SHP77 (cell line): ENCODE measurements around the gene SLC45A1.

Source experiments
- DNase-seq, 2 experiments: peaks; one replicate each; lab custom pipeline; 2025; lab: John Stamatoyannopoulos, UW

Gene SLC45A1

GRCh38 chr1:8311068-8311718 lies 6.7 kb upstream of the SLC45A1 start:
- no peak for DNase-seq

- no peak for DNase-seq
These were observed 5.4 kb upstream of the SLC45A1 start for GRCh38 chr1:8312235-8313218.

- no peak for DNase-seq
These were observed 4.7 kb upstream of the SLC45A1 start for GRCh38 chr1:8313231-8313630.

- DNase-seq, result peak; percentile 61 to 73
These were observed 3.3 kb upstream of the SLC45A1 start for GRCh38 chr1:8314346-8315280.

DNA sequence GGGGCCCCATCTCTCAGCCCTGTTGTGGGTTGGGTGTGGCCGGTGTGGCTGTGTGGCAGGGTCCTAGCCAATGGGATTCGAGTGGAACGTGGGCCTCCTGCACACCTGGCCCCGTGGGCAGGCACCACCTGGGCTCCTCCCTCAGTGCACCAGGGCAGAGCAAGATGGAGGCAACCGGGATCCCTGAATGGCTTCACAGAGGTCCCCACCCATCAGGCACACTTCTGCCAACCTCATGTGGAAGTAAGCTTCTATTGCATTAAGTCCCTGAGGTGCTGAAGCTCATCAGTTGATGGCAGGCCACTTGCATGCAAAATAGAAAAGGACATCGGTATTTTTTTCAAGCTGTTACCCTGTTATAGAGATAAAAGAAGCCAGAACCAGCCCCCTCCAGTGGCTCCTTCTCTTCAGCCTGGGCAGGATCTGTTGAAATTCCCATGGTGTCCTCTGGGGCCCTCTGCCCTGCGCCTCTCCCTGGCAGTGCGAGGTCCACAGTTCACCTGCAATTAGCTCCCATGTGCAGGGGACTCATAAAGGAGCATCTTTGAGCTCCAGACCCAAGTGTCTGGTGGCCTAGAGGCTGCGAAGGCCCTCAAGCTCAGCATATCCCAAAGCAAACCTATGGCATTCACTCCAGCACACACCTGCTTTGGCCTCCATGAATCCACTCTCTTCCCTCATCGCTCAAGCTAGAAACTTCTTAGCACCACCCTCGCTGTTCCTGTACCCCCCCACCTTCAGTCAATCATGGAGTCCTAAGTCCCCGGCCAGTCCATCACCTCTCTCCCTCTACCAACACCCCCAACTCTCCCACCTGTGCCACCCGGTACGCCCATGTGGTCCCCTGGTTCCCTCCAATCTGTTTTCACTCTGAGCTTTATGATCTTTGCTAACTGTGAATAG lies 2.1 kb upstream of the SLC45A1 start:
- no peak for DNase-seq

DNA sequence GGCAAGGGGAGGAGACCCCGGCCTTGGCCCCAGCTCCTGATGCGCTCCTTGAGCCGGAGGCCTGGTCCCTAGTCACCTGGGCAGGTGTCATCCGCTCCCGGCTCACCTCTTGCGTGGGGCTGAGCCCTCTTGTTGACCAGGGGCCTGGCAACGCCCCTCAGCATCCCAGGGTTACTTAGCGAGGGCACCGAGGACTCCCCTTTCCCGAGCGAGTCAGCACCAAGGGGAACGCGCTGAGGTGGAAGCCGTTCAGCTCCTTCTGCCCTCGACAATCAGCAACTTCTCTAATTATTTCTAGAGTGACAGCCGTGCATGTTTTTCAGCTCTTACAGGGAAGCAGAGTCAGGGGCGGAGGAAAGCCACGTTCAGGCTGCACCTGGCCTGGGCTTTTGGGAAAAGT lies 522 bp downstream of the SLC45A1 start:
- DNase-seq, result no peak

DNA sequence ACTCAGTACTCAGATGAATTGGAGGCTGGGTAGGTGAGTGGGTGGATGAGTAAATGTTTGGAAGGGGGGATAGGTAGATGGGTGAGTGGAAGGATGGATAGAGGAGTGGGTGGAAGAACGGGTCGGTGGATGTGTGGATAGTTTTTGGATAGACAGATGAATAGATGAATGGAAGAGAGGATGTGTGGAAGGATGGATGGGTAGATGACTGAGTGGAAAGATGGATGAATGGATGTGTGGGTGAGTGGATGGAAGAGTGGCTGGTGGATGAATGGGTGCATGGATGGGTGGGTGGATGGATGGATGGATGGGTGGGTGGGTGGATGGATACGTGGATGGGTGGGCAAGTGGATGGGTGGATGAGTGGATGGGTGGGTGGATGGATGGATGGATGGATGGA lies 3.7 kb downstream of the SLC45A1 start:
- DNase-seq, result no peak

- DNase-seq, result no peak
These were observed 5.8 kb downstream of the SLC45A1 start for GRCh38 chr1:8323706-8324105.

GRCh38 chr1:8324176-8324810 lies 6.4 kb downstream of the SLC45A1 start:
- DNase-seq, result no peak

- DNase-seq, result no peak
These were observed 7.9 kb downstream of the SLC45A1 start for GRCh38 chr1:8325771-8326170.

- no peak for DNase-seq
These were observed 8.4 kb downstream of the SLC45A1 start for GRCh38 chr1:8326265-8326664.

DNA sequence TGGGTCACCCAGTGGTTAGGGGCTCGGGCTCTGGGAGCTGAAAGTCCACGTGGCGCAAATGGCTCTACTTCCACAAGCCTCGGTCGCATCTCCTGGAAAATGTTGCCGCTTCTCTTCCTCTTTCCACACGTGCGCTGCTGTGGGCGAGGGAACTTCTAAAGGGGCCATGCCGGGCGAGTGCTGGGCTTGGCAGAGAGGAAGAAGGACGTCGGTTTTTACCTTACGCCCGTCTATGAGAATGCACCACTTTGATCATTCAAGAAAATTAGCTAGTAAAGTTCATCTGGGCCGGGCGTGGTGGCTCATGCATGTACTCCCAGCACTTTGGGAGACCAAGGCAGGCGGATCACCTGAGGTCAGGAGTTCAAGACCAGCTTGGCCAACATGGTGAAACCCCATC lies 10.4 kb downstream of the SLC45A1 start:
- DNase-seq, result no peak

GRCh38 chr1:8329439-8329838 lies 11.5 kb downstream of the SLC45A1 start:
- DNase-seq, result no peak

DNA sequence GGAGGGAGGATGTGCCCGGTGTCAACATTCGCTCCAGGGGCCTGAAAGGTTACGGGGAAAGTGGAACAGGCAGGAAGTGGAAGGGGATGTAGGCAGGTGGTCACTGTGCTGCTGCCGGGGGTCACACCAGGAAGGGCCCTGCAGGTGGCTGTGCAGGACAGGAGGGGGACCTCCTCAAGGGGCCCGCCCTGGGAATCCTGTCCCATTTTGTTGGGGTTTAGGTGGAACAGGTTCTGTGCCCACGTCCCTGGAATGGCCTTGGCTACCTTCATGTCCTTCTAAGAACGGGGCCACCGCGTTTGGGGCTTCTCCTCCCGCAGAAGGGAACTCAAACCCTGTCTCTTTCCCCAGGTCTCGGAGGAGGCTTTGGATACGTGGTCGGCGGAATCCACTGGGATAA lies 11.9 kb downstream of the SLC45A1 start:
- no peak for DNase-seq

DNA sequence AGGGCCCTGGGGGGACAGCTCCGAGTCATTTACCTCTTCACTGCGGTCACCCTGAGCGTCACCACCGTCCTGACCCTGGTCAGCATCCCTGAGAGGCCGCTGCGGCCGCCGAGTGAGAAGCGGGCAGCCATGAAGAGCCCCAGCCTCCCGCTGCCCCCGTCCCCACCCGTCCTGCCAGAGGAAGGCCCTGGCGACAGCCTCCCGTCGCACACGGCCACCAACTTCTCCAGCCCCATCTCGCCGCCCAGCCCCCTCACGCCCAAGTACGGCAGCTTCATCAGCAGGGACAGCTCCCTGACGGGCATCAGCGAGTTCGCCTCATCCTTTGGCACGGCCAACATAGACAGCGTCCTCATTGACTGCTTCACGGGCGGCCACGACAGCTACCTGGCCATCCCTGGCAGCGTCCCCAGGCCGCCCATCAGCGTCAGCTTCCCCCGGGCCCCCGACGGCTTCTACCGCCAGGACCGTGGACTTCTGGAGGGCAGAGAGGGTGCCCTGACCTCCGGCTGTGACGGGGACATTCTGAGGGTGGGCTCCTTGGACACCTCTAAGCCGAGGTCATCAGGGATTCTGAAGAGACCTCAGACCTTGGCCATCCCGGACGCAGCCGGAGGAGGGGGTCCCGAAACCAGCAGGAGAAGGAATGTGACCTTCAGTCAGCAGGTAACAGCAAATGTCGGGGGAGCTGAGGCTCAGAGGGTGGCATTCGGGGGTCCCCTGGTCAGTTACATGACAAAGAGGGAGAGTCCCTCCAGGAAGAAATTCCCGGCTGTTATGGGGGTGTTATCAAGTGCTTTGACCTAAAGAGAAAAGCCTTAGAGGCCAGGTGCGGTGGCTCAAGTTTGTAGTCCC lies 12.6 kb downstream of the SLC45A1 start:
- no peak for DNase-seq

GRCh38 chr1:8332806-8333205 lies 14.9 kb downstream of the SLC45A1 start:
- no peak for DNase-seq

GRCh38 chr1:8333246-8333987 lies 15.5 kb downstream of the SLC45A1 start:
- DNase-seq, result no peak

DNA sequence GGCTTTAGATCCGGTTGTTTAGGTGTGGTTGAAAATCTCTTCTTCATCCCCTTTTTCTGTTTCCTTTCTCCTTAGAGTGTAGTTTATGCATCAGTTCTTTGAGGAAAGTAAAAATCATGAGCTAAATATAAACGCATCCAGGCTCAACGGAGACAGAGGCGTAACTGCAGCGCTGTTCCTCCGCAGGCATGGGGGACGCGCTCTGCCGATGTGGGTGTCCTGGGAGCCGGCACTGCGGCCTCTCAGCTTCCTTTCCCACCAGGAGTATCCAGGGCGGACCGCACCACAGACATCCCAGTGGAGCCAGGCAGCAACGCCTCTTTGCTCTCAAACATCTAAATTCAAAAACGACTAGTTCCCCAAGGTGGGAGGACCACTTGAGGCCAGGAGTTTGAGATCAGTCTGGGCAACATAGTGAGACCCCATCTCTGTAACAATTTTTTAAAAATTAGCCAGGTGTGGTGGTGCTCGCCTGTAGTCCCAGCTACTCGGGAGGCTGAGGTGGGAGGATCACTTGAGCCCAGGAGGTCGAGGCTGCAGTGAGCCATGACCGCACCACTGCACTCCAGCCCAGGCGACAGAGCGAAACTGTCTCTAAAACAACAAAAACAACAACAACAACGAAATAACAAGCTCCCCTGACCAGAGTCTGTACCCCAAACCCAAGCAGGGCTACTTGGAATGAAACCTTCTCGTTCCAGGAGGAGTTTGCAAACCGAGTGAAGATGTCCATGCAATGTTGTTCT lies 16.4 kb downstream of the SLC45A1 start:
- DNase-seq, result no peak
